Measurements from ENCODE around the gene VPS11.

DNA sequence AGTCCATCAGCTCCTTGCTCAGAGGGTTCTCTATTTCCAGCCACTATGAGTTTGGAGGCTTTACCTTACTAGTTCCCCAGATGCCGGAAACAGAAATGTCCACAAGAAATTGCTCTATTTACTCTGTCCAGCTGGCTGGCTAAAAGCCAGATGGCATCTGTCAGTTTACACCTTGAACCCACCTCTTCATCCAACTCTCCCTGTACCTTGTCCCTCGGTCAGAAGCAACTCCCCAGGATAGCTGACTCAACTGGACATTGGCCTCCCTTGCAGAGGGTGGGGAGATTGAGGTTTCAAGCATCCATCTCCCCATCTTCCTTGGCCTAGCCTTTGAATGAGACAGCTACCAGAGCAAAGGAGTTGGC, 41.2 kb downstream of the VPS11 start:
- TF ChIP-seq, protein P1, sequence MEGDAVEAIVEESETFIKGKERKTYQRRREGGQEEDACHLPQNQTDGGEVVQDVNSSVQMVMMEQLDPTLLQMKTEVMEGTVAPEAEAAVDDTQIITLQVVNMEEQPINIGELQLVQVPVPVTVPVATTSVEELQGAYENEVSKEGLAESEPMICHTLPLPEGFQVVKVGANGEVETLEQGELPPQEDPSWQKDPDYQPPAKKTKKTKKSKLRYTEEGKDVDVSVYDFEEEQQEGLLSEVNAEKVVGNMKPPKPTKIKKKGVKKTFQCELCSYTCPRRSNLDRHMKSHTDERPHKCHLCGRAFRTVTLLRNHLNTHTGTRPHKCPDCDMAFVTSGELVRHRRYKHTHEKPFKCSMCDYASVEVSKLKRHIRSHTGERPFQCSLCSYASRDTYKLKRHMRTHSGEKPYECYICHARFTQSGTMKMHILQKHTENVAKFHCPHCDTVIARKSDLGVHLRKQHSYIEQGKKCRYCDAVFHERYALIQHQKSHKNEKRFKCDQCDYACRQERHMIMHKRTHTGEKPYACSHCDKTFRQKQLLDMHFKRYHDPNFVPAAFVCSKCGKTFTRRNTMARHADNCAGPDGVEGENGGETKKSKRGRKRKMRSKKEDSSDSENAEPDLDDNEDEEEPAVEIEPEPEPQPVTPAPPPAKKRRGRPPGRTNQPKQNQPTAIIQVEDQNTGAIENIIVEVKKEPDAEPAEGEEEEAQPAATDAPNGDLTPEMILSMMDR (IDR thresholded peaks at IDR 0.05) = no peak
- TF ChIP-seq POLR2A (IDR thresholded peaks at IDR 0.05) = no peak
